ENCODE results near the gene SUSD2.
"Not testable (repeated sequence)": the region's sequence is repeated elsewhere in the genome, so short reads cannot be mapped to it uniquely, and the experiment has no call there.

Gene SUSD2

GRCh38 chr22:24180316-24181087, 785 bp upstream of the SUSD2 start:
- Histone ChIP-seq H3K4me1 (ENCODE audit: low read length) (peaks cover 27% of the 10 kb centered on the region), H3K4me3 (ENCODE audit: low read length) (no peak overlapping the region), H3K27me3 (ENCODE audit: low read depth, low read length) (no peaks in the 10 kb centered on the region), H3K9ac (ENCODE audit: low read length) (no peak overlapping the region), H3K4me2 (ENCODE audit: low read length) (no peak overlapping the region), H3K9me3 (ENCODE audit: insufficient read depth, low read length) (no peaks in the 10 kb centered on the region), H3K79me2 (ENCODE audit: low read length) (no peaks in the 10 kb centered on the region), H3K27ac (ENCODE audit: low read length) (no peak overlapping the region), H4K20me1 (ENCODE audit: insufficient read depth, low read length) (no peaks in the 10 kb centered on the region), H2AFZ (ENCODE audit: low read depth, low read length) (no peak overlapping the region), H3K36me3 (replicated peaks; ENCODE audit: low read depth, low read length) (peaks cover 7% of the 10 kb centered on the region)
- TF ChIP-seq EZH2phosphoT487 (IDR thresholded peaks at IDR 0.05; ENCODE audit: low read depth) = no peak
- TF ChIP-seq, protein P1, sequence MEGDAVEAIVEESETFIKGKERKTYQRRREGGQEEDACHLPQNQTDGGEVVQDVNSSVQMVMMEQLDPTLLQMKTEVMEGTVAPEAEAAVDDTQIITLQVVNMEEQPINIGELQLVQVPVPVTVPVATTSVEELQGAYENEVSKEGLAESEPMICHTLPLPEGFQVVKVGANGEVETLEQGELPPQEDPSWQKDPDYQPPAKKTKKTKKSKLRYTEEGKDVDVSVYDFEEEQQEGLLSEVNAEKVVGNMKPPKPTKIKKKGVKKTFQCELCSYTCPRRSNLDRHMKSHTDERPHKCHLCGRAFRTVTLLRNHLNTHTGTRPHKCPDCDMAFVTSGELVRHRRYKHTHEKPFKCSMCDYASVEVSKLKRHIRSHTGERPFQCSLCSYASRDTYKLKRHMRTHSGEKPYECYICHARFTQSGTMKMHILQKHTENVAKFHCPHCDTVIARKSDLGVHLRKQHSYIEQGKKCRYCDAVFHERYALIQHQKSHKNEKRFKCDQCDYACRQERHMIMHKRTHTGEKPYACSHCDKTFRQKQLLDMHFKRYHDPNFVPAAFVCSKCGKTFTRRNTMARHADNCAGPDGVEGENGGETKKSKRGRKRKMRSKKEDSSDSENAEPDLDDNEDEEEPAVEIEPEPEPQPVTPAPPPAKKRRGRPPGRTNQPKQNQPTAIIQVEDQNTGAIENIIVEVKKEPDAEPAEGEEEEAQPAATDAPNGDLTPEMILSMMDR (IDR thresholded peaks at IDR 0.05; ENCODE audit: low read depth, low read length) = no peak

DNA sequence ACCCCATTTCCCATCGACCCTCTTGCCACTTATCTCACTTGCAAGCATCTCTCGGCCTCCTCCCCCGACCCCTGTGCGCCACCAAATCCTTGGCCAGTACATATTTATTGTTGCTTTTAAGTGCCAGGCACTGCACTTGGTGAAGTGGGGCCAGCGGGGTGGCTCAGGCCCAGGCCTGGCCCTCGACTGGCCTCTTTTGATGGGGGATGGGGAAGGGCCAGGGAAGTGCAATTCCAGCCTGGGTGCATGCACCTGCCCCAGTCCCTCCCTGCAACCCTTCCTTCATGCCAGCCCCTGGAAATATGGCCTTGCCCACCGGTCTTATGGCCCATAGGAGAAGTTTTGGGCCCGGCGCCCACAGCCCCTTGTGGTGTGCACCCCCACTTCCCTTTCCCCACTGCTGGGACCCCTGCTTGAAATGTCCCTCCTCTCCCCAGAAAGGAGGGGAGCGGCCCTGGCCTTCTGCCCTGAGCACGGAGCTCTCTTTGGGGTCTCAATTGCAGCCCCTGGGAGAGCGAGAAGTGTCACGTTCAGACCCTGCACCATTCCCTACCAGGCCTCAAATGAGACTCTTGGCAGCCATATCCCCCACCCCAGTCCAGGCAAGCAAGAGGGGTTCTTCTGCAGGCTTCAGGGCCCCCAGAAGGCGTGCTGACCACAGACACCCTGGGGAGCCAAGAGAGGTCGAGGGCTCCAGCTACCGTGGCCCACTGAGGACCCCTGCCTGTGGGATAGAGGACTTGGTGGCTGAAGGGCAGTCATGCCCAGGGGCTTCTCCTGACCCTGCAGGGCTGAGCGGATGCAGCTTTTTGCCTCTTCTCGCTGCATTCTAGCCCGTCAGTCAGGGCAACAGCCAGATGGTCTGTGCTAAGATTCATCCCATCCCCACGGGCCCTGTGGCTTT, 961 bp downstream of the SUSD2 start:
- Histone ChIP-seq H3K36me3 (replicated peaks; ENCODE audit: low read depth, low read length) (no peaks in the 10 kb centered on the region), H3K79me2 (ENCODE audit: low read length) (no peaks in the 10 kb centered on the region), H4K20me1 (ENCODE audit: insufficient read depth, low read length) (no peaks in the 10 kb centered on the region), H3K9me3 (ENCODE audit: insufficient read depth, low read length) (no peaks in the 10 kb centered on the region), H3K27ac (ENCODE audit: low read length) (no peak overlapping the region), H3K4me1 (ENCODE audit: low read length) (peaks cover 27% of the 10 kb centered on the region), H3K9ac (ENCODE audit: low read length) (no peak overlapping the region), H3K4me3 (ENCODE audit: low read length) (no peak overlapping the region), H3K4me2 (ENCODE audit: low read length) (no peak overlapping the region), H2AFZ (ENCODE audit: low read depth, low read length) (no peak overlapping the region), H3K27me3 (ENCODE audit: low read depth, low read length) (no peaks in the 10 kb centered on the region)
- no peak for TF ChIP-seq EZH2phosphoT487 (IDR thresholded peaks at IDR 0.05; ENCODE audit: low read depth)
- TF ChIP-seq, protein P1 (IDR thresholded peaks at IDR 0.05; ENCODE audit: low read depth, low read length) = peak; percentile 15

- not testable (repeated sequence) for H3K36me3 ChIP-seq (replicated peaks; ENCODE audit: low read depth, low read length); H3K27me3 ChIP-seq (ENCODE audit: low read depth, low read length); H3K9me3 ChIP-seq (ENCODE audit: insufficient read depth, low read length); H2AFZ ChIP-seq (ENCODE audit: low read depth, low read length); H3K27ac ChIP-seq (ENCODE audit: low read length); H3K9ac ChIP-seq (ENCODE audit: low read length); H4K20me1 ChIP-seq (ENCODE audit: insufficient read depth, low read length); H3K79me2 ChIP-seq (ENCODE audit: low read length)
- H3K4me3 ChIP-seq (ENCODE audit: low read length) = peak overlapping the region; percentile 74; the same call in 1 of the 2 replicates
- H3K4me2 ChIP-seq (ENCODE audit: low read length) = peak overlapping the region; percentile 76
- H3K4me1 ChIP-seq (ENCODE audit: low read length) = peaks cover 27% of the 10 kb centered on the region
Measured at GRCh38 chr22:24182900-24183246, 1.6 kb downstream of the SUSD2 start.

GRCh38 chr22:24183321-24184031, 2.2 kb downstream of the SUSD2 start:
- peak overlapping the region; percentile 76 for H3K4me2 ChIP-seq (ENCODE audit: low read length)
- peak overlapping the region; percentile 50; the same call in 1 of the 2 replicates for H3K9ac ChIP-seq (ENCODE audit: low read length)

More at GRCh38 chr22:24183321-24184031, 2.2 kb downstream of the SUSD2 start:
- peak overlapping the region; percentile 6; the same call in 1 of the 2 replicates for H2AFZ ChIP-seq (ENCODE audit: low read depth, low read length)
- no peaks in the 10 kb centered on the region for H3K27me3 ChIP-seq (ENCODE audit: low read depth, low read length)
- no peaks in the 10 kb centered on the region for H3K79me2 ChIP-seq (ENCODE audit: low read length)
- peak overlapping the region; percentile 36; the same call in 1 of the 2 replicates for H3K27ac ChIP-seq (ENCODE audit: low read length)
- H3K36me3 ChIP-seq (replicated peaks; ENCODE audit: low read depth, low read length) = no peaks in the 10 kb centered on the region
- no peaks in the 10 kb centered on the region for H3K9me3 ChIP-seq (ENCODE audit: insufficient read depth, low read length)
- H3K4me3 ChIP-seq (ENCODE audit: low read length) = peak overlapping the region; percentile 74
- TF ChIP-seq EZH2phosphoT487 (IDR thresholded peaks at IDR 0.05; ENCODE audit: low read depth) = no peak
- TF ChIP-seq, protein P1 (IDR thresholded peaks at IDR 0.05; ENCODE audit: low read depth, low read length) = no peak
- H3K4me1 ChIP-seq (ENCODE audit: low read length) = peaks cover 27% of the 10 kb centered on the region
- H4K20me1 ChIP-seq (ENCODE audit: insufficient read depth, low read length) = no peaks in the 10 kb centered on the region
